OCI-LY3 (cell line): ENCODE results near the gene FMN1.

Experiments
- EZH2phosphoT487 ChIP-seq: fragments of 200-600 bp; shearing (Covaris generic); IDR thresholded peaks from 2 replicates; pipeline ENCODE4 v1.6.1; 2018; ENCODE audit warnings: antibody characterized with exemption, mixed run types, low read depth
- TF ChIP-seq, protein P1 (sequence below): fragments of 200-600, 300-600 bp; sonication (generic); IDR thresholded peaks from 2 replicates; pipeline ENCODE4 v1.5.1; 2014; ENCODE audit warnings: antibody characterized with exemption, low read length, low read depth

DNA sequence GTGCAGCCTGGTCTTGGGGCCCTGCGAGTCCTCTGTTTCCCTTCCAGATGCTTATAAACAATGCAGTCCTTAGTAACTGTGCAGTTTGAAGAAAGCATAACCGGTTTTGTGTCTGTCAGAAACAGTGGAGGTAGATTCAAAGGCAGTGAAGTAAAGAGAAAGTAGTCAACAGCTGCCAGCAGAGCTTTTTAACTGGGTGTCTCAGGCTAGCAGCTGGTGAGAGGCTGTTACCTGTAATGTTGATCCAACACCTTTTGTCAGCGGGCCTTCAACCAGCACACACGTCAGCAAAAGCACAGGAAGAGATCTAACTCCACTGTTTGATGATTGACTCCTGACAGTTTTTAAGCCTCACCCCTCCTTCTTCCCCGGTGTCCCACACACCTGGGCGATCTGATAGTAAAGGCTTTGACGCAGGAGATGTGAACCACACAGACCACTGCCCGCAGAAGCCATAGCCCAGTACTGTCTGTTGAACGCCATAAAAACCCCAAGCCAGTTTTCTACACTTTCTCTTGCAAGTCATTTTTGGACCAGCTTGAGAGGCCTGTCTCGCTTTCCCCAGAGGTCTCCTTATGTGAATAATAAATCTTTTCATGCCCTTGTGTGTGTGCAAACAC, 178.0 kb downstream of the FMN1 start:
- TF ChIP-seq, protein P1, sequence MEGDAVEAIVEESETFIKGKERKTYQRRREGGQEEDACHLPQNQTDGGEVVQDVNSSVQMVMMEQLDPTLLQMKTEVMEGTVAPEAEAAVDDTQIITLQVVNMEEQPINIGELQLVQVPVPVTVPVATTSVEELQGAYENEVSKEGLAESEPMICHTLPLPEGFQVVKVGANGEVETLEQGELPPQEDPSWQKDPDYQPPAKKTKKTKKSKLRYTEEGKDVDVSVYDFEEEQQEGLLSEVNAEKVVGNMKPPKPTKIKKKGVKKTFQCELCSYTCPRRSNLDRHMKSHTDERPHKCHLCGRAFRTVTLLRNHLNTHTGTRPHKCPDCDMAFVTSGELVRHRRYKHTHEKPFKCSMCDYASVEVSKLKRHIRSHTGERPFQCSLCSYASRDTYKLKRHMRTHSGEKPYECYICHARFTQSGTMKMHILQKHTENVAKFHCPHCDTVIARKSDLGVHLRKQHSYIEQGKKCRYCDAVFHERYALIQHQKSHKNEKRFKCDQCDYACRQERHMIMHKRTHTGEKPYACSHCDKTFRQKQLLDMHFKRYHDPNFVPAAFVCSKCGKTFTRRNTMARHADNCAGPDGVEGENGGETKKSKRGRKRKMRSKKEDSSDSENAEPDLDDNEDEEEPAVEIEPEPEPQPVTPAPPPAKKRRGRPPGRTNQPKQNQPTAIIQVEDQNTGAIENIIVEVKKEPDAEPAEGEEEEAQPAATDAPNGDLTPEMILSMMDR, result no peak
- no peak for TF ChIP-seq EZH2phosphoT487
